ENCODE measurements around the gene SLC37A1.
"Not testable (repeated sequence)": the region's sequence is repeated elsewhere in the genome, so short reads cannot be mapped to it uniquely, and the experiment has no call there.

Gene SLC37A1

DNA sequence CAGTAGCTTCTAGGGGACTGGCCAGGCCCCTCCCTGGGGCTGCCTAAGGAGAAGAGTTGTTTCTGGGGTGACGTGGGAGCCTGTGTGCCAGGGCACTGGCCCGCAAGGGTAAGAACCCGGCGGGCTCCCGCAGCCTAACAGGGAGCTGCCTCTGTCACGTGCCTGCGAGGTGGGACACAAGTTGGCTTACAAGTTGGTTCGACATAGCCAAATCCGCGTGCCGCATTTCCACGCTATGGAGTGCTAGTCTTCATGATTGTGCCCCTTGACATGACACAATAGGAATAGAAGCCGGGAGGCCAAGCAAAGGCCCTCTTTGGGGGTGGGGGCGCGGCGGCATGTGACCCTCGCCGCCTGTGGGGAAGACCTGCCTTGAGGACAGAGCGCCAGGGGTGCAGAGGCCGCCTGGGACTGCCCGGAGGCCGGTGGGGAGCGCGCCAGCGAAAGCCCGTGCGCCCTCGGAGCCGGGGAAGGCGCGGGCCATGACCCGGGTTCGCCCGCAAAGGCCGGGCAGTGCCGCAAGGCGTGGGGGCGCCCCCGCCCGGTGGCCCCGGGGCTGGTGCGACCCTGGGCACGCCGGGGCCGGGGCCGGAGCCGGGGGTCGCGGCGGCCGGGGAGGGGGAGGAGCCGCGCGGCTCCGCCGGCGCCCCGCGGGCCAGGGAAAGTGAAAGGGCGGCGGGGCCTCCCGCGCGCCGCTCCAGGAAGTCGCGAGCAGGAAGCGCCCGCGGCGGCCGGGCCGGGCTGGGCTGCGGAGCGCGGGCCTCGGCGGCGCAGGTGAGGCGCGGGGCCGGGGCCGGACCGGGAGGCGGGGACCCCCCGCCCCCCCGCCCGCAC, at the start of gene SLC37A1:
TSS of gene SLC37A1 (plus strand) at position 702 of the 834 bp plus-strand sequence. CDS start 4,603 bp downstream, outside the sequence.
- DNase-seq (ENCODE audit: low read depth in 2 of 3, low spot score in 1 of 3) = peak in 1 of 3 donors; percentile 40

DNA sequence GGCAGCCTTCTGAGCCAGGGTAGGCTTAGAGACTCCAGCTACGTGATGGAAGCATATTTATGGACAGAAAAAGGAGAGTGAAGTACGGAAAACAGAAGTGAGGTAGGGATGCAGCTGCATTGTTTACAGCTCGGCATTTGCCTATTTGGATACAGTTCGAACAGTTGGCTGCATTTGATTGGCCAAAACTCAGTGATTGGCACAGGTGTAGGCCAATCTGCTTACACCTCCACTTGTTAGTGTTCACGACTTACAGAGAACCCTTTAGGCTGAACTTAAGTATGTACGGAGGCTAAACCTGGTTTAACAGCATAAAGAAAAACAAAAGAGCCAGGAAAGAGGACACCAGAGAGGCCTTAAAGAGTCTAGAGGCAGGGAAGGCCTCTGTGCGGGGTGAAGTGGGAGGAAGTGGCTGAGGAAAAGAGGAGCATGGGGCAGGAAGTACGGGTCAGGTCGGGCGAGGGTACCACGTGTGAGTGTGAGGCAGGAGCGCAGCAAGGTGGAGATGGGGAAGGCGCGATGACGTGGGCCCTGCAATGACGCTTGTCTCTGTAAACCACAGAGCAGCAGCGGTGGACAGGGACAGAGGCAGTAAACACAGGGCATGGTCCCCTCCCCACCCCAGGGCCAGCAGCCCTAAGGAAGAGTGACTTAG, 49.7 kb upstream of the SLC37A1 start:
- peak; percentile 38 to 79 (median 57) for DNase-seq (ENCODE audit: low read depth in 2 of 3, low spot score in 1 of 3)

DNA sequence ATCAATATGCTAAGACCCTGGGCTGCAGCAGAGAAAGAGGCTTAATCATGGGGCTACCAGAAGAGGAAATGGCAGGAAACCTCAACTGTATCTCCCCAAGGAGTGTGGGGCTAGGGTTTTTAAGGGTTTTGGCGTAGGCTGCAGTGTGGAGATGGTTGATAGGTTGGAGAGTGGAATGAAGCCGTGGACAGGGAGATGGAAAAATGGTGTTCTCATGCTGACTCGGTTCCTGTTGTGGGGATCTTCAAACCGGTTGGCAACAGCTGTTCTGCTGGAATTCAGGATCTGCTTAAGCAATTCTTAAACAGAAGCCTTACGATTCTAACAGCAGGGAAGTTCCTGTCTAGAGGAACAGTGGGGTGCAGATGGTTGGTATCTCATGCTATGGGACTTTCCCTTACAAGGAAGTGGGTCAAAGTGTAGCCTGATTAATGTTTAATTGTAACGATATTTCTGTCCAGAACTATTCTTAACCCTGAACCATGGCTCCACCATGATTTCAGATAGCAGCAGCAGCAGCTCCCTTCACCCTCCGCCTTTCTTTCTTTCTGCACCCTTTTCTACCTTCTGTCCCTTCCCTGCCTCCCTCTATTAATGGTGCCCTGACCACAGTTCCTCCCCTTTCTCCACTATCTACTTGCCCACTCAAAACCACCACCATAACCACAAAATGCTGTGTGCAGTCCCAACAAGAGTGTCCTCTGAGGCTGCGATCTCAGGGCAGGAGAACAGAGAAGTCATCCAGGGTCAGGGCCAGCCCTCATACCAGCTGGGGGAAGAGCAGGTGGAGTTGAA, 48.4 kb upstream of the SLC37A1 start:
- DNase-seq (ENCODE audit: low read depth in 2 of 3, low spot score in 1 of 3) = no peak

DNA sequence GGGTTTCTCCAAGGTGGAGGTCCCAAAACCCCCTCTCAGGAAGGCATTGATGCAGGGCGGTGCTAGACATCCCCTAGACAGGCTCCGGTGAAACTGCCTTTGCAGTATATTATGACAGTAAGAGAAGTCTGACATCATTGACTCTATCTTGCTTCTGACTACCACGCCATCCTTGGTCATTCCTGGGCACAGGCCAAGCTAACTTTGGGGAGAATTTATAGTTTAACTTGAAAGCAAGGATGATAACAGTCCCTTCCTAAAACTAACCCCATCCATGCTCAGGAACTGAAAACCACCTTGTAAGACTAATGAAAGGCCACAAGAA, 47.9 kb upstream of the SLC37A1 start:
- DNase-seq (ENCODE audit: low read depth in 2 of 3, low spot score in 1 of 3) = no peak

DNA sequence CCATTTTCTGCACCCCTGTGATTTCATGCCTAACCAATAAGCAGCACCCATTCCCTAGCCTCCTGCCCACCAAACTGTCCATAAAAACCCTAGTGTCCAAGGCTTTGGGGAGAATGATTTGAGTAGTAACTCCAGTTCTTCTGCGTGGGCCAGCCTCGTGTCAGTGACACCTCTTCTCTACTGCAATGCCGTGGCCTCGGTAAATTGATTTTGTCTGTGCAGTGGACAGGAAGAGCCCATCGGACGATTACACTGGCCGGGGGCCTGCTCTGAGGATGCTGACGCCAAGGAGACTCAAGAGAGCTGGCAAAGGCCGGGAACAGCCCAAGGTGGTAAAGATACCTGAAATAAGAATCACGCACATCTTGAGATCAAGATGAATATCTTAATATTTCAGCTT, 47.0 kb upstream of the SLC37A1 start:
- DNase-seq (ENCODE audit: low read depth in 2 of 3, low spot score in 1 of 3) = no peak

DNA sequence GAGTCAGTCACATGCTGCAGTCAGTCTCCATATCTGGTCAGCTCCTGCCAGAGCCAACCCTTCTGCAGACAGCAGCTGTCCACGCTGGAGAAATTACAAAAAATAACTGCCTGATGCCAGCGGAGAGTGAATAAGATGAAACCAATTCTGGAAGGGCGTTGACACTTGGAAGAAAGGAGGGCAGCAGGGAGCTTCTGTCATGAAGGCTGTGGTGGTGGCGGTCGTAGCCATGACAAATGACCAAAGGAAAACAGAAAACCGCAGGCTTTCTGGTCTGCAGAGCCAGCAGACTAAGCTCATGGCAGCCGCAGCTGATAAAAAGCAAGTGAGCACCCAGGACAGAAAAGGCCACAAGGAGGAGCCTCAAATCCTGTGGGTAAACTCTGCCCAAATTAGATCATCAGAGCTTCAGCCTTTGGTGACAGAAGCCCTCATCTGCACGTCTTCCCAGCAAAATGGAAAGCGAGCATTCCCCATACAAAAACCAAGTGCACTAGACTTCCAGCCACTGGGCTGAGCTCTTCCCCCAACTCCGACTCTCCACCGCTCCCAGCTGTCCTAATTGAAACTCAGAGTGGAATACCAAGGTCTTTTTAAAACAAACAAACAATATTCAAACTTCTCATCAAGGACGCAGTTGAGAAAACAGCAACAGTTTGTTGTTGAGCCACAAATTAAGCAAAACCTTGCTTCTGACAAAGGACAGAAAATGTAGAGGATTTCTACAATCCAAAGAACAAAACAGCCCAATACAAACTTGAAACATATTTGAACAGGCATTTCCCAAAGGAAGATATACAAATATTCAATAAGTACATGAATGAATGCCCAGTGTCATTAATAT, 46.3 kb upstream of the SLC37A1 start:
- DNase-seq (ENCODE audit: low read depth in 2 of 3, low spot score in 1 of 3) = no peak

DNA sequence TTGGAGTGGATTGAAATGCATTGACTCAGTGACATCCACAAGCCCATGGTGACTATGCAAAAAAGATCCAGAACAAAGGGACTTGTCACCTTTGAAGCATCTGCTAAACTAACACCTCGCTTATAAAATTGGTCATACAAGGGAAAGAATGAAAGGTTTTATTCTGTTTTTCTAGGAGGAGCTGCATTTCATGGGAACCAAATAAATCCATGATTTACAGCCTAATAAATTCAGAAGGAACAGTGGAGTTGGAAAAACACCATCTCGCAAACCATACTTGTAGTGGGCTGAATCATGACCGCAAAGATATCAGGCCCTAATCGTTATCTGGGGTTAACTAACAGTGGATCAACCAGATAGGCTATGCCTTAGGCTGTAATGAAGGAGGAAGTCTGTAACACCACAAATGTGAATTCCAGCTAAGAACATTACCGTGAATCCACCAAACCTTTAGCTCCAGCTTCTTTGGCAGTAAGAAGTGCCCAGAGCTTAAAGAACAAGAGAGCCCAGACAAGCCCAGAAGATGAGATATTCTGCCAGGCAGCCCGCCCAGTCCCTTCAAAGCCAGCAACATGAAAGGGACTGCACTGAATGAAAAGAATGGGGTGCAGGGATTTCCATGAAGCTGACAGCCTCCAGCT, 45.0 kb upstream of the SLC37A1 start:
- DNase-seq (ENCODE audit: low read depth in 2 of 3, low spot score in 1 of 3) = no peak

DNA sequence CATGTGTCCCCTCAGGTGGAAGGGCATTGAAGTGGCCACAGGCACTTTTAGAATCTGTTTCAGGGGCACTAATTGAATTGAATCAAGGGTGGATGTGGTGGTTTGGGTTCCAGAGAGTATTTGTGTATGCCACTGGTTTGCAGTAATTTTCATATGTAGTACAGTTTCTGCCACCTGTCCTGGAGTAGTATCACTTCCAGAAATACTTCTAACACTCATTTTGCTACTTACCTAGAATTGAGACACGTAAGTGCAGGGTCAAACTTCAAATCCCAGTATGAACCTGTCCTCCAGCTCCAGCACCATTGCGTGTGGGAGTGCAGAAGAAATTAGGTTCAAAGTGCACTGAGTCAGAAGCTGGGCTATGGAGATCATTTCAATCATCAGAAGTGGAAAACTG, 44.4 kb upstream of the SLC37A1 start:
- no peak for DNase-seq (ENCODE audit: low read depth in 2 of 3, low spot score in 1 of 3)

DNA sequence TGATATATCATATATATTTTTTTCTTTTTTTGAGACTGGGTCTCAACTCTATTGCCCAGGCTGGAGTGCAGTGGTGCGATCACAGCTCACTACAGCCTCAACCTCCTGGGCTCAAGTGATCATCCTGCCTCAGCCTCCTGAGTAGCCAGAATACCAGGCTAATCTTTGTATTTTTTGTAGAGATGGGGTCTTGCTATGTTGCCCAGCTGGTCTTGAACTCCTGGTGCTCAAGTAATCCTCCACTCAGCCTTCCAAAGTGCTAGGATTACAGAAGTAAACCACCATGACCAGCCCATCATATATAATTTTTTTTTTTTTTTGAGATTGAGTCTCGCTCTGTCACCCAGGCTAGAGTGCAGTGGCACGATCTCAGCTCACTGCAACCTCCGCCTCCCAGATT, 43.9 kb upstream of the SLC37A1 start:
- DNase-seq (ENCODE audit: low read depth in 2 of 3, low spot score in 1 of 3) = not testable (repeated sequence)

DNA sequence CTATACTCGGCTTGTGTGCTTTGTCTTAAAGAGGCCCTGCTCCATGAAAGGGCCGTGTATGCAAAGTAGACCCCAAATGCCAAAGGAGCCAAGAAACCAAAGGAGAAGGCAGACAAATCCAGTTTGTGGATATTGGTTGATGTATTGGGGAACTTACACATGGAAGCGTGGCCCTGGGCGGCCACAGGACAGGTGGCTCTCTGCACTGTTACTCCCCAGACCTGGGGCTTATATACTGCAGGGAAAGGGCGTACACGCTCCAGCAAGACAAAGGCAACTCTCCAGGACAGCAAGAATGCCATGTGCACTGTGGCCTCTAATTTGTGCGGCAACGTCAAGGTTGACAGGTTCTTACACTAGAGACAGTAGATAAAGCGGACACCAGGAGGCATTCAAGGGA, 42.4 kb upstream of the SLC37A1 start:
- DNase-seq (ENCODE audit: low read depth in 2 of 3, low spot score in 1 of 3) = no peak

DNA sequence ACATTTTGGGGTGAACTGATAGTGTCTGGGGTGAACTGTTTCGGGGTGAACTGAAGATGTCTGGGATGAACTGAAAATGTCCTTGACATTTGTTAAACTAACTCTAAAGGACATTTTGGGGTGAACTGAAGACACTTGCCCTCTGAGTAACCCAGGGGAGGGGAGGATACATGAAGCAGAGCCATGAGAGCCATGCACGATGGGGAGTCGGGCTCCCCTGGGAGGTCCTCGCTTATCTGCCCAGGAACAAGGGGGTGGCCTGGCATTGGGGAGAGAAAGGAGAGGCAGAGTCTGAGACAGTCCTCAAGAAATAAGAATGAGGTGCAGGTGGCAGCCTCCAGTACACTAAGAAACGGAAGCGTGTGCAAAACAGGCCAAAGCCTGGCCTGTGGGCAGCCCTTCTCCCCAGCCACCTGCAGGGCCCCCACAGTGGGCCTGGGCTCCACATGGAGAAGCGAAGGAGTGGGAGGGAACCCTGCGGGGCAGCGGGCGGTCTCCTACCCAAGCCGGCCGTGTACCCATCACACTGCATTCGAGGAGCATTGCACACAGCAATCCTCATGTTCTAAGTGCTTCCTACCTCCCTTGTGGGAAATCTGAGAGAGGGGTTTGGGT, 41.8 kb upstream of the SLC37A1 start:
- DNase-seq (ENCODE audit: low read depth in 2 of 3, low spot score in 1 of 3) = no peak

DNA sequence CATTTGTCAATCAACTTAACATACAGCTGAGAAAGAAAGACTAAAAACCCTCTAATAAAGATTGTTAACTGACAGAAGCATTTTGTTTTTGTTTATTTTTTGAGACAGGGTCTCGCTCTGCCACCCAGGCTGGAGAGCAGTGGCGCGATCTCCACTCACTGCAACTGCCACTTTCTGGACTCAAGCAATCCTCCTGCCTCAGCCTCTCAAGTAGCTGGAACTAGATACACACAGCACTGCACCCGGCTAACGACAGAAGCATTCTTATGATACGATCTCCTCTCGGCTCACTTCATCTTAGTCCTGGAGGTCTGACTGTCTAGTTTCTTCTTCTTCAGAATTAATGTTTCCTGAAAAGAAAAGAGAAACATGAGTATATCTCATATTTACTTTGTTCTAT, 41.1 kb upstream of the SLC37A1 start:
- DNase-seq (ENCODE audit: low read depth in 2 of 3, low spot score in 1 of 3) = no peak

DNA sequence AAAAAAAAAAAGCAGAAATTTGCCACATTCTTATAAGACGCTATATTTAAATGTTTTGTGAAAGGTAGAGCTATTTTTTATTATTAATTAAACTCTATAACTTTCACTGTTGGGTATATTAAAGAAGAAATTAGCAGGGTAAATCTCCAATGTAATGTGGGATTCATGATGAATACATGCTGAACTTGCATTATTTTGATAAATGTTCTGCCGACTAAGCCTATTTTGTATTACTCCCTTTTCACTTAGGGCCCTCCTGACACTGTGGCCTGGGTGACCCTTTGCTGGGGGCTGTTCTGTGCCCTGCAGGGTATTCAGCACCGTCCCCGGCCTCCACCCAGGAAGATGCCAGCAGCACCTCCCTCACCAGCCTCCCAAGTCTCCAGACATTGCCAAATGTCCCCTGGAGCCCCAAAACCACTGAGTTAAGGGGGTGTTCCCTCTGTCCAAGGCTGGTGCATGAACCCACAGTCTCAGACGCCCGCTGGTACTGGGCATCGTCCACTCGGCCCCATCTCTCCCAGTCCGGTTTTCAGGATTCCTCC, 40.1 kb upstream of the SLC37A1 start:
- DNase-seq (ENCODE audit: low read depth in 2 of 3, low spot score in 1 of 3) = no peak

DNA sequence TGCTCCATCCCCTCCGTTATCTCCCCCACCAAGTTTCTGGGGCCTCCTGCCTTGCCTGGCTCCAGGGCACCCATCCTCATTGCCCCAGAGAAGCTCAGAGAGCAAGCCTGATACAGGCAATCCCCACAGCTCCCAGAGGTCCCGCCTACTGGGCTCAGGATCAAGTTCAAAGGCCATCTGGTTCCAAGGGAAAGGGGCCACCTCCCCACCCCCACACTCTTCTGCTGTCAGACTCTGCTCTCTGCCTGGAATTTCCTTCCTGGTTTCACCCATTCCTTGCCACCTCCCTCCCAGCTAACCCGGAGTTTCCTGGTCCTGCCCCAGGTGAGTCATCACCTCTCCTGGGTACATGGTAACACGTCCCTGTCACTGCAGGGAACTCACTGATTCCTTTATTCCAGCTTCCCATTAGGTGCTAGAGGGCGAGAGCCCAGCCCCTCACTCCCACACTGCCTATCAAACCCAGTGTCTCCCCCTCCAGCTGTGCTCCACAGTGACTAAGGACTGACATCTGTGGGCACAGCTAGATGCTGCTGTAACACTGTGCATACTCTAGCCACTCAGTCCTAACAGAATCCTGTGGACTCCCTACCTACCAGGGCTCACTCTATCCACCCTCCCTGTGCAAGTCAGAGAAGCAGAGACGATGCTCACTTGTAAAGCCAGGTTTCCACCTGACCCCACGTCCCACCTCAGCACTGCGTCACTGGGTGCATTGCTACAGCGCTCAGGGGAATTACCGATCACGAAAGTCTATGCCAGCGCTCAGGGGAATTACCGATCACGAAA, 39.4 kb upstream of the SLC37A1 start:
- no peak for DNase-seq (ENCODE audit: low read depth in 2 of 3, low spot score in 1 of 3)

DNA sequence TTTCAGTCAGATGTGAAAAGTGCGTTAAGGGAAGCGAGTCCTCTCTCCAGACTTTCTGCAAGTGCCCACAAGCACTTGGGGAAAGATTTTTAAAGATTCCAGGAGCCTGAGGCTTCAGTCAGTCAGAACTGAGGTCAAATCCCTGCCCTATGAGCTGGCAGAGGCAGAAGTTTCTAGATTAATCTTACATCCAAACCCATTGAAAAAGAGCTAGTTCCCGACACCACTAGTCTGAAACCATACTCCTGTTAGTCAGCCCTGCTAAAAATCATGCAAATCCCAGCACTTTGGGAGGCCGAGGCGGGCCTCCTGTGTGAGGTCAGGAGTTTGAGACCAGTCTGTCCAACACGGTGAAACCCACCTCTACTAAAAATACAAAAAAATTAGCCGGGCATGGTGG, 38.6 kb upstream of the SLC37A1 start:
- no peak for DNase-seq (ENCODE audit: low read depth in 2 of 3, low spot score in 1 of 3)

DNA sequence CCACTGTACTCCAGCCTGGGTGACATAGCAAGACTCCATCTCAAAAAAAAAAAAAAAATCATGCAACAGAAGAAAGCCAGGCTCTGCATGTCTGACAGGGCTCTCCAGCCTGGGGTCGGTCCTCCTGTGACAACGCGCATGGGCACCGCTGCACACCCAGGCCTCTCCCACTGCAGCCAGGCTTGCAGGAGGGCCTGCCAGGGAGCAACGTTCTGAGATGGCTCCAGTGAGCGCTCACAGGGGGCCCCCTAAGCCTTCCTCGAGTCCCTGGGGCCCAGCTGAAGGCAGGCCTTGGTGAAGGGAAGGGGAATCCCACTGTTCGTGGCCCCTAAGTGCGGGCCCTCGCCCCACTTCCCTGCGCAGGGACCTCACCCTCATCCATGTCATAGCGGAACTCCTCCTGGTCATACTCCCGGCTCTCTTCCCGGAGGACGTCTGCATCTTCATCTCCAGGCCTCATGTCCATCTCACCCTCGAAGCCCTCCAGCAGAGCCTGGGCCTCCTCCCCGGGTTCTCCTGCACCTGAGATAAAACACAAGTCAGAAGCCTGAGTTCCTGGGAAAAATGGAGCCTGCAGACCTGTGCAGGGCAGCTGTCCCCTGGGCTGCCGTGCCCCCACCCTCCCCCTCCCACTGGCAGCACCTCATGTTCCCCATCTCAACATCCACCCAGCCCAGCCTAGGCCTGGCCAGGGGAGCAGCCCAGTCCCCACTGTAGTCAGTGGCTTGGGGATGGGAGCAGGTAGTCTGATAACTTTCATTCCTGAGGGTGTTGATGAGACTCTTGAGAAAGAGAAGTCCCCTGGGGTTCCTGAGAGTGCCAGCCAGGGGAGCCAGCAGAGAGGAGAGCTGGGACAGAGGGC, 37.9 kb upstream of the SLC37A1 start:
- DNase-seq (ENCODE audit: low read depth in 2 of 3, low spot score in 1 of 3) = no peak

DNA sequence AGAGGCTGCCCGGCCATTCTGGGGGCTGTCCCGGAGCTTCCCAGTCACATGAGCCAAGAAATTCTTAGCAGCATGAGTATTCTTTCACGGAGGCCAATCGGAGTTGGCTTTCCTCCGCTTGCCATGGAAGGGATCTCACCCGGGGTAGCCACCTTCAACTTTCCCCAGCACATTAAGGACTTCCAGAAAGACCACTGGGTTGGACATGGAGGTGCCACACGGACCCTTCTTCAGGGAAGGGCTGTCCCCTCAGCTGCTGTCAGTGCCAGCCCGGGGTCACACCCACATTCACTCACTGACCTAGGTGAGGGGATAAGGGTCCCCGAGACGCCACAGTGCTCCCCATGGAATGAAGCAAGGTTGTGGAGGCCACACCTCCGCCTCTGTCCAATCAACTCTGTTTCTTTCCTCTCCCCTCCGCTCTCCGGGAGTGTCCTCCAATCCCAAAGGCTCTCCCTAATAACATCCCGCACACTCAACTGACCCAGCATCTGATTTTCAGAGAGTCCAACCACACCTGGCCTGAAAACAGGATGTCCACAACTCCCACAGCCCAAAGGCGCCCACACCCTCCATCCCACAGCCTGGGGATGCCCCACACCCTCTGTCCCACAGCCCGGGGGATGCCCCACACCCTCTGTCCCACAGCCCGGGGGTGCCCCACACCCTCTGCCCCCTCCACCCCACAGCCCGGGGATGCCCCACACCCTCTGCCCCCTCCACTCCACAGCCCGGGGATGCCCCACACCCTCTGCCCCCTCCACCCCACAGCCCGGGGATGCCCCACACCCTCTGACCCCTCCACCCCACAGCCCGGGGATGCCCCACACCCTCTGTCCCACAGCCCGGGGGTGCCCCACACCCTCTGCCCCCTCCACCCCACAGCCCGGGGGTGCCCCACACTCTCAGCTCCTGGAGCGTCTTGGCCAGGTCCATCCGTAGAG, 37.0 kb upstream of the SLC37A1 start:
- no peak for DNase-seq (ENCODE audit: low read depth in 2 of 3, low spot score in 1 of 3)

Measured in stimulated activated CD4-positive, alpha-beta T cell treated with anti-CD3 and anti-CD28 coated beads, Interleukin-12 subunit alpha, Interleukin-12 subunit beta, amount 100 ng/mL, for 48 hours (primary cell).